Suppressor macrophage treated with lipopolysaccharide for 4 hours (primary cell): ENCODE measurements around the gene IFNL1.
"Not testable (repeated sequence)": the region's sequence is repeated elsewhere in the genome, so short reads cannot be mapped to it uniquely, and the experiment has no call there.

ENCODE experiments used
- DNase-seq: peaks from one replicate; pipeline ENCODE4 v3.0.0-alpha.2; 2020

The IFNL1 gene

GRCh38 chr19:39332738-39333137, 36.5 kb downstream of the IFNL1 start:
- DNase-seq = not testable (repeated sequence)

GRCh38 chr19:39333507-39333906, 37.3 kb downstream of the IFNL1 start:
- DNase-seq = no peak

GRCh38 chr19:39334444-39334976, 38.3 kb downstream of the IFNL1 start:
- DNase-seq = no peak

GRCh38 chr19:39335168-39335548, 39.0 kb downstream of the IFNL1 start:
- DNase-seq = peak; percentile 19

- DNase-seq = no peak
Observed at GRCh38 chr19:39336483-39336882, 40.3 kb downstream of the IFNL1 start.

GRCh38 chr19:39339674-39340073, 43.5 kb downstream of the IFNL1 start:
- no peak for DNase-seq

GRCh38 chr19:39340156-39340555, 43.9 kb downstream of the IFNL1 start:
- peak; percentile 34 for DNase-seq

GRCh38 chr19:39341129-39341718, 45.0 kb downstream of the IFNL1 start:
- DNase-seq = peak; percentile 46

GRCh38 chr19:39341719-39342604, 45.8 kb downstream of the IFNL1 start, which contains the start of gene SAMD4B:
TSS of gene SAMD4B (plus strand) at chr19:39342421. CDS start at chr19:39356894, 14,473 bp downstream.
- peak; percentile 100 for DNase-seq

- DNase-seq = no peak
Observed at GRCh38 chr19:39342647-39343305, 46.6 kb downstream of the IFNL1 start.

- no peak for DNase-seq
Observed at GRCh38 chr19:39345956-39346355, 49.7 kb downstream of the IFNL1 start.

- no peak for DNase-seq
Observed at GRCh38 chr19:39347332-39348164, 51.3 kb downstream of the IFNL1 start.
